Measurements from ENCODE around the gene OGFR.

Gene OGFR

GRCh38 chr20:62825333-62825985, 20.8 kb downstream of the OGFR start:
- DNase-seq (ENCODE audit: low read depth in 2 of 2) = no peak

- no peak for DNase-seq (ENCODE audit: low read depth in 2 of 2)
Observed at GRCh38 chr20:62825986-62826645, 21.5 kb downstream of the OGFR start.

- DNase-seq (ENCODE audit: low read depth in 2 of 2) = no peak
Observed at GRCh38 chr20:62826646-62827310, 22.1 kb downstream of the OGFR start.

- no peak for DNase-seq (ENCODE audit: low read depth in 2 of 2)
Observed at GRCh38 chr20:62827311-62828038, 22.8 kb downstream of the OGFR start.

GRCh38 chr20:62828051-62828450, 23.4 kb downstream of the OGFR start:
- DNase-seq (ENCODE audit: low read depth in 2 of 2) = no peak

GRCh38 chr20:62828511-62829230, 24.0 kb downstream of the OGFR start:
- no peak for DNase-seq (ENCODE audit: low read depth in 2 of 2)

- no peak for DNase-seq (ENCODE audit: low read depth in 2 of 2)
Observed at GRCh38 chr20:62829231-62830230, 24.9 kb downstream of the OGFR start.

- no peak for DNase-seq (ENCODE audit: low read depth in 2 of 2)
Observed at GRCh38 chr20:62830251-62830650, 25.6 kb downstream of the OGFR start.

GRCh38 chr20:62830821-62831220, 26.2 kb downstream of the OGFR start:
- no peak for DNase-seq (ENCODE audit: low read depth in 2 of 2)

- no peak for DNase-seq (ENCODE audit: low read depth in 2 of 2)
Observed at GRCh38 chr20:62831361-62831788, 26.7 kb downstream of the OGFR start.

GRCh38 chr20:62831854-62832211, 27.2 kb downstream of the OGFR start:
- DNase-seq (ENCODE audit: low read depth in 2 of 2) = no peak

- peak in 1 of 2 donors; percentile 21 for DNase-seq (ENCODE audit: low read depth in 2 of 2)
Observed at GRCh38 chr20:62832212-62832922, 27.7 kb downstream of the OGFR start.

- DNase-seq (ENCODE audit: low read depth in 2 of 2) = no peak
Observed at GRCh38 chr20:62832951-62833391, 28.3 kb downstream of the OGFR start.

GRCh38 chr20:62834967-62835730, 30.5 kb downstream of the OGFR start:
- no peak for DNase-seq (ENCODE audit: low read depth in 2 of 2)

GRCh38 chr20:62835931-62836861, 31.6 kb downstream of the OGFR start:
- DNase-seq (ENCODE audit: low read depth in 2 of 2) = no peak

- no peak for DNase-seq (ENCODE audit: low read depth in 2 of 2)
Observed at GRCh38 chr20:62836967-62837490, 32.4 kb downstream of the OGFR start.

- no peak for DNase-seq (ENCODE audit: low read depth in 2 of 2)
Observed at GRCh38 chr20:62837790-62838127, 33.1 kb downstream of the OGFR start.
